Caco-2 (cell line): ENCODE results near the gene CDC42EP2. TPM values are rescaled to one million over a fixed set of nuclear protein-coding genes. Genes with fewer than 3 reads are reported as not detected.

Experiments
- BruUV-seq: library from RNA; stranded (reverse); fragments of 400-500 nt; replicated peaks from 2 replicates; lab custom pipeline; 2021; lab: Mats Ljungman, UMichigan
- CTCF ChIA-PET: fragments of 300-600 bp; sonication (Branson Sonifier 250); formaldehyde crosslinking; loops from one replicate; lab custom pipeline; 2022; ENCODE audit warnings: antibody characterized with exemption; lab: Charles Lee
- POLR2A ChIA-PET: fragments of 300-600 bp; sonication (Branson Sonifier 250); formaldehyde crosslinking; loops from one replicate; lab custom pipeline; 2022; ENCODE audit warnings: antibody characterized with exemption; lab: Charles Lee
- DNase-seq, 2 experiments: peaks; one replicate each; pipeline versions ENCODE4 v3.0.0 to v3.0.0-alpha.2; 2020 to 2022
- H3K27me3 ChIP-seq: replicated peaks from 2 replicates; pipeline ENCODE4 v1.6.0; 2011; ENCODE audit warnings: low read length; ENCODE audit not compliant: control insufficient read depth, insufficient read depth
- H3K36me3 ChIP-seq: 2 replicates; pipeline ENCODE4 v1.5.1; 2011; ENCODE audit warnings: low read length; ENCODE audit not compliant: control insufficient read depth, insufficient read depth
- H3K4me1 ChIP-seq: fragments of 250-450 bp; sonication (Bioruptor Pico); 2 replicates; pipeline ENCODE4 v1.5.1; 2020; ENCODE audit warnings: mild to moderate bottlenecking
- H3K4me3 ChIP-seq: 2 replicates; pipeline ENCODE4 v1.5.1; 2011; ENCODE audit warnings: low read depth, mild to moderate bottlenecking, control low read depth, low read length
- H3K9me3 ChIP-seq: fragments of 250-450 bp; sonication (Bioruptor Pico); 2 replicates; pipeline ENCODE4 v1.5.1; 2020; ENCODE audit warnings: mild to moderate bottlenecking, moderate library complexity
- H3K27ac Mint-ChIP-seq: one replicate; pipeline ENCODE4 v1.8.0; 2022; ENCODE audit warnings: mixed read lengths; ENCODE audit not compliant: unreplicated experiment
- H3K27me3 Mint-ChIP-seq: one replicate; pipeline ENCODE4 v1.8.0; 2022; ENCODE audit warnings: mixed read lengths; ENCODE audit not compliant: insufficient read depth, unreplicated experiment
- H3K36me3 Mint-ChIP-seq: one replicate; pipeline ENCODE4 v1.8.0; 2022; ENCODE audit warnings: mild to moderate bottlenecking, mixed read lengths; ENCODE audit not compliant: insufficient read depth, unreplicated experiment
- H3K4me1 Mint-ChIP-seq: one replicate; pipeline ENCODE4 v1.8.0; 2022; ENCODE audit warnings: low read depth, mixed read lengths; ENCODE audit not compliant: unreplicated experiment
- H3K4me3 Mint-ChIP-seq: one replicate; pipeline ENCODE4 v1.8.0; 2022; ENCODE audit warnings: mild to moderate bottlenecking, moderate library complexity, mixed read lengths; ENCODE audit not compliant: unreplicated experiment
- H3K9me3 Mint-ChIP-seq: one replicate; pipeline ENCODE4 v1.8.0; 2022; ENCODE audit warnings: mixed read lengths; ENCODE audit not compliant: unreplicated experiment
- intact Hi-C: fragments of 100-400 bp; cut with micrococcal nuclease; formaldehyde crosslinking; loops from one replicate; pipeline ENCODE4 v1.10.0; 2022; ENCODE audit not compliant: unreplicated experiment
- total RNA-seq: library from RNA; stranded (reverse); gene quantifications from 2 replicates; pipeline ENCODE4 v1.2.3, GENCODE V29; 2022
- TF ChIP-seq, protein P1 (sequence below), 2 experiments: fragments of 200-600 bp in 1 of 2; IDR thresholded peaks; 1 replicate in 1 of 2; 2 replicates in 1 of 2; pipeline versions ENCODE4 v1.5.1 to v1.8.0; 2011 to 2022; ENCODE audit warnings: antibody characterized with exemption in 1 of 2, control low read depth in 1 of 2, inconsistent platforms in 1 of 2, low read depth in 1 of 2, low read length in 1 of 2, mild to moderate bottlenecking in 1 of 2, moderate library complexity in 1 of 2; ENCODE audit not compliant: insufficient read depth in 1 of 2, severe bottlenecking in 1 of 2, unreplicated experiment in 1 of 2

CDC42EP2 gene
- total RNA-seq, 1 experiment from 2014 or later: 38.0 TPM

- TF ChIP-seq, protein P1, sequence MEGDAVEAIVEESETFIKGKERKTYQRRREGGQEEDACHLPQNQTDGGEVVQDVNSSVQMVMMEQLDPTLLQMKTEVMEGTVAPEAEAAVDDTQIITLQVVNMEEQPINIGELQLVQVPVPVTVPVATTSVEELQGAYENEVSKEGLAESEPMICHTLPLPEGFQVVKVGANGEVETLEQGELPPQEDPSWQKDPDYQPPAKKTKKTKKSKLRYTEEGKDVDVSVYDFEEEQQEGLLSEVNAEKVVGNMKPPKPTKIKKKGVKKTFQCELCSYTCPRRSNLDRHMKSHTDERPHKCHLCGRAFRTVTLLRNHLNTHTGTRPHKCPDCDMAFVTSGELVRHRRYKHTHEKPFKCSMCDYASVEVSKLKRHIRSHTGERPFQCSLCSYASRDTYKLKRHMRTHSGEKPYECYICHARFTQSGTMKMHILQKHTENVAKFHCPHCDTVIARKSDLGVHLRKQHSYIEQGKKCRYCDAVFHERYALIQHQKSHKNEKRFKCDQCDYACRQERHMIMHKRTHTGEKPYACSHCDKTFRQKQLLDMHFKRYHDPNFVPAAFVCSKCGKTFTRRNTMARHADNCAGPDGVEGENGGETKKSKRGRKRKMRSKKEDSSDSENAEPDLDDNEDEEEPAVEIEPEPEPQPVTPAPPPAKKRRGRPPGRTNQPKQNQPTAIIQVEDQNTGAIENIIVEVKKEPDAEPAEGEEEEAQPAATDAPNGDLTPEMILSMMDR (IDR thresholded peaks at IDR 0.05; ENCODE audit: insufficient read depth in 1 of 2, low read depth in 1 of 2, low read length in 1 of 2, severe bottlenecking in 1 of 2, unreplicated experiment in 1 of 2): no peak
- Histone ChIP-seq H3K36me3 (peaks cover 8% of the 10 kb centered on the region), H3K4me3 (no peak overlapping the region), H3K4me1 (peaks cover 4% of the 10 kb centered on the region; the same call in 1 of the 2 replicates), H3K9me3 (no peaks in the 10 kb centered on the region), H3K27me3 (no peaks in the 10 kb centered on the region)
- peaks cover 7% of the 10 kb centered on the region for H3K4me1 Mint-ChIP-seq
- no peaks in the 10 kb centered on the region for H3K27me3 Mint-ChIP-seq
- H3K27ac Mint-ChIP-seq: peak overlapping the region; percentile 38
- peaks cover 77% of the 10 kb centered on the region for H3K36me3 Mint-ChIP-seq
- intact Hi-C loops: no loop called here
- DNase-seq: no peak
- POLR2A ChIA-PET: interaction anchor here (1.0 kb wide), 1 partner anchor 9 kb away, joined by 4 read pairs; the partner anchor contains the start of gene CDC42EP2
- CTCF ChIA-PET: interaction anchor here (0.6 to 2.0 kb wide), 5 partner anchors 8 to 564 kb away, joined by 4 to 12 read pairs (median 6); partner anchors contain the start of gene FIBP
- BruUV-seq: no TSS peak
- no peak overlapping the region for H3K4me3 Mint-ChIP-seq
- H3K9me3 Mint-ChIP-seq: no peaks in the 10 kb centered on the region
Observed at GRCh38 chr11:65323813-65324212, 9.1 kb downstream of the CDC42EP2 start.

DNA sequence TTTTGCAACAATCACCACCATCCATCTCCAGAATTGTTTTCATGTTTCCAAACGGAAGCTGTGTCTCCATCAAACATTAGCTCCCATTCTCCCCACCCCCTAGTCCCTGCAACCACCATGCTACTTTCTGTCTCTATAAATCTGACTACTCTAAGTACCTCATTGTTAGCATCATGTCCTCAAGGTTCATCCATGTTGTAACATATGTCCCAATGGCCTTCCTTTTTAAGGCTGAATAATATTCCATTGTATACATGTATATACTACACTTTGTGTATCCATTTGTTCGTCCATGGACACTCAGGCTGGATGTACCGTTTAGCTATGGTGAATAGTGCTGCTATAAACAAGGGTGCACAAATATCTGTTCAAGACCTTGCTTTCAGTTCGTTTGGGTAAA is 10.8 kb downstream of the CDC42EP2 start:
- Mint-ChIP-seq H3K4me3 (no peak overlapping the region), H3K4me1 (peaks cover 7% of the 10 kb centered on the region), H3K9me3 (no peaks in the 10 kb centered on the region), H3K27ac (peak overlapping the region; percentile 42), H3K27me3 (no peaks in the 10 kb centered on the region), H3K36me3 (peaks cover 80% of the 10 kb centered on the region)
- Histone ChIP-seq H3K36me3 (peaks cover 4% of the 10 kb centered on the region), H3K9me3 (no peaks in the 10 kb centered on the region), H3K4me3 (no peak overlapping the region), H3K27me3 (no peaks in the 10 kb centered on the region), H3K4me1 (peaks cover 9% of the 10 kb centered on the region; the same call in 1 of the 2 replicates)
- DNase-seq: no peak
- intact Hi-C loops: no loop called here
- ChIA-PET CTCF (interaction anchor here (1.0 to 2.0 kb wide), 3 partner anchors 9 to 50 kb away, joined by 3 to 11 read pairs (median 5); no protein-coding TSS in a partner anchor), POLR2A (interaction anchor here (0.8 kb wide), 1 partner anchor 50 kb away, joined by 10 read pairs; no protein-coding TSS in a partner anchor)
- BruUV-seq: TSS peak; percentile 1
- TF ChIP-seq, protein P1 (IDR thresholded peaks at IDR 0.05; ENCODE audit: insufficient read depth in 1 of 2, low read depth in 1 of 2, low read length in 1 of 2, severe bottlenecking in 1 of 2, unreplicated experiment in 1 of 2): no peak

GRCh38 chr11:65327021-65327420 is 12.4 kb downstream of the CDC42EP2 start:
- H3K9me3 ChIP-seq: no peaks in the 10 kb centered on the region
- no peak overlapping the region for H3K4me3 ChIP-seq
- no peaks in the 10 kb centered on the region for H3K27me3 ChIP-seq
- Mint-ChIP-seq H3K4me1 (peaks cover 7% of the 10 kb centered on the region), H3K36me3 (peaks cover 64% of the 10 kb centered on the region), H3K27me3 (no peaks in the 10 kb centered on the region), H3K4me3 (no peak overlapping the region), H3K27ac (no peak overlapping the region), H3K9me3 (no peaks in the 10 kb centered on the region)
- peaks cover 9% of the 10 kb centered on the region; the same call in 1 of the 2 replicates for H3K4me1 ChIP-seq
- POLR2A ChIA-PET: interaction anchor here (0.7 to 1.1 kb wide), 2 partner anchors 52 kb away, joined by 3 to 5 read pairs; no protein-coding TSS in a partner anchor
- intact Hi-C loops: no loop called here
- CTCF ChIA-PET: interaction anchor here (0.7 to 4.6 kb wide), 4 partner anchors 11 to 676 kb away, joined by 3 to 148 read pairs (median 4); no protein-coding TSS in a partner anchor
- TF ChIP-seq, protein P1 (IDR thresholded peaks at IDR 0.05; ENCODE audit: insufficient read depth in 1 of 2, low read depth in 1 of 2, low read length in 1 of 2, severe bottlenecking in 1 of 2, unreplicated experiment in 1 of 2): no peak
- BruUV-seq: no TSS peak
- no peak for DNase-seq
- H3K36me3 ChIP-seq: no peaks in the 10 kb centered on the region; the same call in 1 of the 2 replicates
